Right lung (tissue), 5 donors: ENCODE measurements around the gene BNIP1. TPM values are rescaled to one million over a fixed set of nuclear protein-coding genes. Genes with fewer than 3 reads are reported as not detected.

Experiments used
- DNase-seq, 2 donors: peaks; one replicate each; pipeline ENCODE4 v3.0.0-alpha.2; 2013
- polyA plus RNA-seq, 5 donors: library from polyadenylated mRNA; unstranded; fragments of 120-200 nt; gene quantifications; one replicate each; pipeline versions ENCODE4 v1.2.1 to v1.2.3, GENCODE V29; 2013; ENCODE audit warnings: inconsistent platforms in 1 of 5, low replicate concordance in 1 of 5; ENCODE audit not compliant: insufficient read length in 5 of 5, insufficient read depth in 1 of 5

Gene BNIP1
- polyA plus RNA-seq, 5 donors = 11.5 to 16.1 (median 14.6) TPM

GRCh38 chr5:173161148-173161547, 16.8 kb downstream of the BNIP1 start:
- DNase-seq = no peak

GRCh38 chr5:173163219-173163618, 18.9 kb downstream of the BNIP1 start:
- no peak for DNase-seq

GRCh38 chr5:173165177-173166016, 21.1 kb downstream of the BNIP1 start:
- no peak for DNase-seq

- no peak for DNase-seq
Measured at GRCh38 chr5:173172166-173172565, 27.8 kb downstream of the BNIP1 start.

- no peak for DNase-seq
Measured at GRCh38 chr5:173175523-173175922, 31.2 kb downstream of the BNIP1 start.

GRCh38 chr5:173178369-173178910, 34.1 kb downstream of the BNIP1 start:
- DNase-seq = no peak

- DNase-seq = no peak
Measured at GRCh38 chr5:173180331-173180730, 36.0 kb downstream of the BNIP1 start.

- DNase-seq = no peak
Measured at GRCh38 chr5:173187054-173187743, 42.9 kb downstream of the BNIP1 start.

- no peak for DNase-seq
Measured at GRCh38 chr5:173188280-173188679, 43.9 kb downstream of the BNIP1 start.

GRCh38 chr5:173191015-173191414, 46.7 kb downstream of the BNIP1 start:
- no peak for DNase-seq

- DNase-seq = no peak
Measured at GRCh38 chr5:173191561-173191960, 47.2 kb downstream of the BNIP1 start.

- no peak for DNase-seq
Measured at GRCh38 chr5:173192561-173192960, 48.2 kb downstream of the BNIP1 start.

- no peak for DNase-seq
Measured at GRCh38 chr5:173196133-173196952, 52.0 kb downstream of the BNIP1 start.

GRCh38 chr5:173197375-173197891, 53.1 kb downstream of the BNIP1 start:
- no peak for DNase-seq

- DNase-seq = peak in 1 of 2 donors; percentile 5
Measured at GRCh38 chr5:173198049-173198448, 53.7 kb downstream of the BNIP1 start.

GRCh38 chr5:173200356-173200755, 56.0 kb downstream of the BNIP1 start:
- no peak for DNase-seq

- DNase-seq = no peak
Measured at GRCh38 chr5:173201636-173202265, 57.4 kb downstream of the BNIP1 start.

- DNase-seq = no peak
Measured at GRCh38 chr5:173202266-173202875, 58.0 kb downstream of the BNIP1 start.

- DNase-seq = no peak
Measured at GRCh38 chr5:173204185-173204979, 60.1 kb downstream of the BNIP1 start.

GRCh38 chr5:173205916-173206315, 61.6 kb downstream of the BNIP1 start:
- no peak for DNase-seq
